Transverse colon (tissue), 4 donors: ENCODE data around the gene RBFOX1. TPM values are rescaled to one million over a fixed set of nuclear protein-coding genes. Genes with fewer than 3 reads are reported as not detected.

Experiments
- DNase-seq: peaks from one replicate; pipeline ENCODE4 v3.0.0-alpha.2; 2019
- H3K27ac ChIP-seq, 4 donors: fragments of 200-600 bp; sonication (generic); 2 replicates each; pipeline ENCODE4 v1.5.1; 2016 to 2018; ENCODE audit warnings: inconsistent platforms in 4 of 4
- H3K27me3 ChIP-seq: fragments of 200-600 bp; sonication (generic); 2 replicates; pipeline ENCODE4 v1.5.1; 2017; ENCODE audit warnings: inconsistent platforms
- H3K36me3 ChIP-seq, 4 donors: fragments of 200-600 bp; sonication (generic); 2 replicates each; pipeline ENCODE4 v1.5.1; 2017 to 2019; ENCODE audit warnings: inconsistent platforms in 4 of 4
- H3K4me1 ChIP-seq, 4 donors: fragments of 200-600 bp; sonication (generic); 2 replicates each; pipeline ENCODE4 v1.5.1; 2017 to 2020; ENCODE audit warnings: inconsistent platforms in 4 of 4
- H3K4me3 ChIP-seq, 4 donors: fragments of 200-600 bp; sonication (generic); 1 replicate in 1 of 4; 2 replicates in 3 of 4; pipeline versions ENCODE4 v1.5.1 to v1.6.1; 2017 to 2019; ENCODE audit warnings: inconsistent platforms in 4 of 4
- H3K9me3 ChIP-seq, 2 donors: fragments of 200-600 bp; sonication (generic); 2 replicates each; pipeline ENCODE4 v1.5.1; 2017 to 2019; ENCODE audit warnings: inconsistent platforms in 2 of 2
- CTCF ChIP-seq, 5 experiments: fragments of 200-600 bp in 3 of 5; fragments of 450-650 bp in 2 of 5; sonication (generic) in 3 of 5; IDR thresholded peaks; 1 replicate in 2 of 5; 2 replicates in 3 of 5; pipeline ENCODE4 v1.5.1; 2016 to 2017; ENCODE audit warnings: antibody characterized with exemption in 5 of 5, inconsistent platforms in 3 of 5, mild to moderate bottlenecking in 2 of 5, moderate library complexity in 1 of 5
- EP300 ChIP-seq: sonication (generic); formaldehyde crosslinking; IDR thresholded peaks from one replicate; pipeline ENCODE4 v1.6.1; 2017; ENCODE audit warnings: antibody characterized with exemption, low read depth
- POLR2A ChIP-seq: fragments of 450-650 bp; IDR thresholded peaks from one replicate; pipeline ENCODE4 v1.6.1; 2016; ENCODE audit warnings: antibody characterized with exemption, mild to moderate bottlenecking, moderate library complexity
- POLR2AphosphoS5 ChIP-seq, 3 donors: sonication (generic); formaldehyde crosslinking; IDR thresholded peaks; one replicate each; pipeline ENCODE4 v1.6.1; 2016; ENCODE audit warnings: antibody characterized with exemption in 3 of 3
- WGBS, 2 donors: methylation state at CpG; one replicate each; pipeline ENCODE4 v1.1.5; 2018; ENCODE audit warnings: low coverage in 1 of 2; 5-methylcytosine and 5-hydroxymethylcytosine counted together
- in situ Hi-C, 4 donors: fragments of 200-750 bp; cut with MboI; loops; one replicate each; pipeline versions ENCODE4 v1.15.0 to v1.15.1; 2017; ENCODE audit warnings: low sequenced_read_pairs in 3 of 4, low pct_ligation_motif_present in 1 of 4, low pct_unique_long_range_greater_than_20kb in 1 of 4
- intact Hi-C: fragments of 100-400 bp; cut with DNase I; formaldehyde crosslinking; loops from one replicate; pipeline ENCODE4 v1.15.1; 2023; ENCODE audit warnings: low total_unique reads
- small RNA-seq, 4 donors: library from RNA; depleted of rRNA; stranded (forward); fragments of <200 nt; gene quantifications; one replicate each; pipeline ENCODE3, GENCODE V24; 2016
- total RNA-seq, 4 donors: library from RNA; depleted of rRNA; stranded (reverse); fragments of >200 nt; gene quantifications; one replicate each; pipeline ENCODE4 v1.1.0, GENCODE V29; 2016

RBFOX1 gene
- total RNA-seq, 4 donors from 2014 or later = 2.3 to 8.2 (median 3.2) TPM

- Histone ChIP-seq H3K27ac (no peak overlapping the region), H3K36me3 (no peaks in the 10 kb centered on the region), H3K9me3 (no peaks in the 10 kb centered on the region), H3K27me3 (no peaks in the 10 kb centered on the region), H3K4me3 (no peak overlapping the region), H3K4me1 (no peaks in the 10 kb centered on the region)
- WGBS, 2 donors = 74 to 80% methylated on average over 1 to 3 of the region's 3 CpGs
- in situ Hi-C loops (no loop called here), intact Hi-C loops (loop anchor here (10.0 kb wide), 1 partner anchor 378 kb away; no protein-coding TSS in a partner anchor)
- DNase-seq = no peak
- TF ChIP-seq CTCF (IDR thresholded peaks at IDR 0.05) (no peak), EP300 (no peak), POLR2A (no peak), POLR2AphosphoS5 (IDR thresholded peaks at IDR 0.05) (no peak)
Measured at GRCh38 chr16:7746941-7747340, 414.3 kb downstream of the RBFOX1 start.

DNA sequence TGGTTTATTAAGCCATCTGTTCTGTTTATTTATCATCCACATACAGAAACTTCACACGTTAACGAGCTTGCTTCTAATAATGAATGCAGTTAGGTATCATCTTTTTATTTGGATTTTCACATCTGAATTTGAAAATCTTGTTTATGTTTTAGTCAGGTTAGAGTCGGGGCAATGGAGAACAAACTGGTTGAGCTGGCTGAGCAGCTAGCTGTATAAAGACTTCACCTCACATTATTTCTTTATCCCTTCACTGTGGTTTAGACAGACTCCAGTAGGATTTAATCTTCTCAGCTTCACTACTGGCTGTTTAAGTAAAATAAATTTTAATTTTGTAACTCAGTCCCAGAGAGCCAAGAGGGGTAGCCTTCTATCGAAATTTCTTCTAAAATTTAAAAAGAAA is 415.9 kb downstream of the RBFOX1 start:
- Histone ChIP-seq H3K36me3 (no peaks in the 10 kb centered on the region), H3K4me3 (no peak overlapping the region), H3K27ac (no peak overlapping the region), H3K4me1 (no peaks in the 10 kb centered on the region), H3K27me3 (no peaks in the 10 kb centered on the region), H3K9me3 (no peaks in the 10 kb centered on the region)
- DNase-seq = no peak
- in situ Hi-C loops = no loop called here
- TF ChIP-seq POLR2AphosphoS5 (IDR thresholded peaks at IDR 0.05) (no peak), EP300 (no peak), CTCF (IDR thresholded peaks at IDR 0.05) (no peak), POLR2A (no peak)
- 22 to 31% methylated on average over 4 of the region's 4 CpGs for WGBS, 2 donors
- intact Hi-C loops = loop anchor here (10.0 kb wide), 1 partner anchor 376 kb away; no protein-coding TSS in a partner anchor

GRCh38 chr16:7755347-7755882 is 422.8 kb downstream of the RBFOX1 start:
- TF ChIP-seq CTCF (IDR thresholded peaks at IDR 0.05) (no peak), EP300 (no peak), POLR2A (no peak), POLR2AphosphoS5 (IDR thresholded peaks at IDR 0.05) (no peak)
- H3K4me1 ChIP-seq = no peaks in the 10 kb centered on the region
- no peak overlapping the region for H3K4me3 ChIP-seq
- H3K27ac ChIP-seq = no peak overlapping the region
- intact Hi-C loops = no loop called here
- H3K9me3 ChIP-seq = no peaks in the 10 kb centered on the region
- DNase-seq = no peak
- WGBS, 2 donors = 61 to 67% methylated on average over 5 to 6 of the region's 6 CpGs
- H3K27me3 ChIP-seq = no peaks in the 10 kb centered on the region
- H3K36me3 ChIP-seq = no peaks in the 10 kb centered on the region
- in situ Hi-C loops = no loop called here

Small RNA genes within 50 kb of the gene (small RNA-seq; reads per million reads assigned to genes)
- gene RF00537 = 0 reads per million in 4 donors
- 0 reads per million in 4 donors for gene RF00561
